Activated B cell treated with CpG ODN at 0.5 μM for 24 hours (primary cell): ENCODE data around the gene CSNK1D. TPM values are rescaled to one million over a fixed set of nuclear protein-coding genes. Genes with fewer than 3 reads are reported as not detected.

ENCODE experiments used
- ATAC-seq: fragments of 200-7000 bp; cut with Tn5 transposase; one replicate; pipeline ENCODE4 v1.10.0; 2021; ENCODE audit warnings: low read depth, mild to moderate bottlenecking, moderate library complexity
- CTCF ChIA-PET: fragments of 350-600 bp; sonication (Branson Sonifier 250); formaldehyde crosslinking; loops from one replicate; lab custom pipeline; 2021; ENCODE audit warnings: antibody characterized with exemption; lab: Charles Lee
- POLR2A ChIA-PET: fragments of 350-600 bp; sonication (Branson Sonifier 250); formaldehyde crosslinking; loops from one replicate; lab custom pipeline; 2021; ENCODE audit warnings: antibody characterized with exemption; lab: Charles Lee
- DNase-seq: peaks from one replicate; pipeline ENCODE4 v3.0.0; 2022
- H3K27ac Mint-ChIP-seq: one replicate; pipeline ENCODE4 v1.8.0; 2020; ENCODE audit warnings: mixed read lengths
- H3K27me3 Mint-ChIP-seq: one replicate; pipeline ENCODE4 v1.8.0; 2021; ENCODE audit warnings: mixed read lengths
- H3K36me3 Mint-ChIP-seq: one replicate; pipeline ENCODE4 v1.8.0; 2021; ENCODE audit warnings: low read depth, mixed read lengths
- H3K4me1 Mint-ChIP-seq: one replicate; pipeline ENCODE4 v1.8.0; 2021; ENCODE audit warnings: mixed read lengths
- H3K4me3 Mint-ChIP-seq: one replicate; pipeline ENCODE4 v1.8.0; 2020; ENCODE audit warnings: mild to moderate bottlenecking, mixed read lengths
- H3K9me3 Mint-ChIP-seq: one replicate; pipeline ENCODE4 v1.8.0; 2020; ENCODE audit warnings: mixed read lengths
- CTCF ChIP-seq: fragments of 200-600 bp; IDR thresholded peaks from one replicate; pipeline ENCODE4 v1.8.0; 2022; ENCODE audit warnings: antibody characterized with exemption, mild to moderate bottlenecking
- intact Hi-C: fragments of 100-400 bp; cut with micrococcal nuclease; formaldehyde crosslinking; loops from one replicate; pipeline ENCODE4 v1.15.1; 2024
- total RNA-seq: library from RNA; stranded (reverse); gene quantifications from 2 replicates; pipeline ENCODE4 v1.2.3, GENCODE V29; 2022

The CSNK1D gene
- total RNA-seq, 1 donor from 2014 or later, result 170 TPM

- ChIA-PET POLR2A (no interaction called here), CTCF (interaction anchor here (1.5 kb wide), 1 partner anchor 15 kb away, joined by 4 read pairs; no protein-coding TSS in a partner anchor)
- ATAC-seq (no peak), DNase-seq (no peak)
- peaks cover 11% of the 10 kb centered on the region for H3K4me1 Mint-ChIP-seq
- no peak overlapping the region for H3K4me3 Mint-ChIP-seq
- H3K36me3 Mint-ChIP-seq, result no peaks in the 10 kb centered on the region
- intact Hi-C loops, result no loop called here
- no peaks in the 10 kb centered on the region for H3K9me3 Mint-ChIP-seq
- no peaks in the 10 kb centered on the region for H3K27me3 Mint-ChIP-seq
- H3K27ac Mint-ChIP-seq, result no peak overlapping the region
- no peak for TF ChIP-seq CTCF
Observed at GRCh38 chr17:82221341-82221902, 52.1 kb downstream of the CSNK1D start.

DNA sequence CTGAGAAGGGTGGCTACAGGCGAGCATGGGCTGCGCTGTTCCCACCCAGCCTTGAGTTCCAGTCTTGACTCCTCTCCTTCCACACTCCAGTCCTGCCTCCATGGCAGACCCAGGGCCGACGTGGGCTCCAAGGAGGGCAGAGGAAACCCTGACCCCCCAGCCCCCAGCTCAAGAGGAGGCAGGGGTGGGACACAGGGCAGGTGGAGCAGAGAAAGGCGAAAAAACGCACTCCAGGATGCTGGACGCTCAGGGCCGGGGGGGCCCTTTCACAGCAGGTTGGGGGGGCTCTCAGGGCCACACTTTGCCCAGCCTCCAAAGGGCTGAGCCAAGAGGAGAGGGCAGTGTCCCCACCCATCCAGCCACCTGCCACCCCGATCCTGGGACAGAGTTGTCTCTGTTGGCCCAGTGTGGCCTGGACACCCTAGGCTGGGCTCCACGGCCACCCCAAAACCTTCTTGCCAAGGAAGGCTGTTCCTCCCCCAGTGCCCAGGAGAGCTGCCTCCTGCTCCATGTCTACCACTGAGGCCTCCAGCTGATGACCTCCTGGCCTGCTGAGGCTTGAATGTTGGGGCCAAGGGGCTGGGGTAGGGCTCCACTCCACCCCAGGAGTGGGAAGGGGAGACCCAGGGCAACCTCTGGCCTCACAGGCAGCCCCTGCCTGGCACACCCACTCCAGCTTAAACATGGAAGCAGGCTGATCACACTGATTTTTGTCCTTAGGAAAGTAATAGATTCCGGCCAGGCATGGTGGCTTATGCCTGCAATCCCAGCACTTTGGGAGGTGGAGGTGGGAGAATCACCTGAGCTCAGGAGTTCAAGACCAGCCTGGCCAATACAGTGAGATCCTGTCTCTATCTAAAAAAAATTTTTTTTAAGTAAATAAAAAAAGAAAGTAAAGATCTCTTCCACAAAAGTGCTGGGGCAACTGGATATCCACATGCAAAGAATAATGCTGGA, 53.5 kb downstream of the CSNK1D start:
- no peak for ATAC-seq
- Mint-ChIP-seq H3K36me3 (no peaks in the 10 kb centered on the region), H3K27me3 (no peaks in the 10 kb centered on the region), H3K4me1 (peaks cover 23% of the 10 kb centered on the region), H3K9me3 (no peaks in the 10 kb centered on the region), H3K4me3 (no peak overlapping the region), H3K27ac (no peak overlapping the region)
- CTCF ChIA-PET, result interaction anchor here (1.5 kb wide), 1 partner anchor 14 kb away, joined by 4 read pairs; no protein-coding TSS in a partner anchor
- no peak for DNase-seq
- intact Hi-C loops, result no loop called here
- TF ChIP-seq CTCF, result no peak
- POLR2A ChIA-PET, result interaction anchor here (0.6 to 1.0 kb wide), 3 partner anchors 14 to 32 kb away, joined by 3 to 4 read pairs (median 4); no protein-coding TSS in a partner anchor

- CTCF ChIA-PET, result no interaction called here
- no peak for ATAC-seq
- no peak for TF ChIP-seq CTCF
- Mint-ChIP-seq H3K4me1 (peaks cover 26% of the 10 kb centered on the region), H3K9me3 (no peaks in the 10 kb centered on the region), H3K27ac (no peak overlapping the region), H3K36me3 (no peaks in the 10 kb centered on the region), H3K27me3 (no peaks in the 10 kb centered on the region), H3K4me3 (no peak overlapping the region)
- intact Hi-C loops, result no loop called here
- POLR2A ChIA-PET, result interaction anchor here (8.1 kb wide), 1 partner anchor 11 kb away, joined by 60 read pairs; the partner anchor contains the start of gene SLC16A3
- DNase-seq, result no peak
Observed at GRCh38 chr17:82219083-82219482, 54.4 kb downstream of the CSNK1D start.

DNA sequence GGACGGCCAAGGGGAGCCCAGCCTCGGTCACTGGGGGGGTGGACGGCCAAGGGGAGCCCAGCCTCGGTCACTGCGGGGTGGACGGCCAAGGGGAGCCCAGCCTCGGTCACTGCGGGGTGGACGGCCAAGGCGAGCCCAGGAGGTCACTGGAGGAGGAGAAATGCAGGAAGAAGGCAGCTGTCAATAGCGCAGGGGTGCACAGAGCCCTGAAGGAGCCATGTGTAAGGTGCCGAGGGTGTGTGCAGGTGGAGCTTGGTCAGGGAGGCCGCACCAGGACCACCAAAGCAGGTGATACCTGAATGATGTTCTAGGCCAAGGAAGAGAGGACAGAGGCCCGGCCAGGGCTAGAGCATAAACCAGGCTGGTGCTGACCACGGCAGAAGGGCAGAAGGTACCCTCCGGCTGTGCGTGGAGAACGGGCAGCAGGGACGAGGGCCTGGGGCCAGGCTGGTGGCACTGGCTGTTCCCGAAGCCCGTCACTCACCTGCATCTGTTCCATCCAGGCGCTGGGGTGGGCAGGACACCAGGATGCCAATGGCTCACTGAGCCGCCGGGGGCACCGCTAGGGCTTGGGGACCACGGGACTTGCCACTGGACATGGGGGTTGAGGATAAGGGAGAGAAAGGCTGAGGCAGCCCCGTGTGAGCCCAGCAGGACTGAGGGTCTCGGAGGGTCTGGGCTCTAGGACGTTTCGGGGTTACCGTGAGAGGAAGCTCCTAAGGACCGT, 55.0 kb downstream of the CSNK1D start:
- no peak overlapping the region for H3K4me3 Mint-ChIP-seq
- peaks cover 30% of the 10 kb centered on the region for H3K4me1 Mint-ChIP-seq
- intact Hi-C loops, result no loop called here
- DNase-seq (no peak), ATAC-seq (no peak)
- H3K9me3 Mint-ChIP-seq, result no peaks in the 10 kb centered on the region
- H3K36me3 Mint-ChIP-seq, result no peaks in the 10 kb centered on the region
- no peaks in the 10 kb centered on the region for H3K27me3 Mint-ChIP-seq
- no peak for TF ChIP-seq CTCF
- POLR2A ChIA-PET, result interaction anchor here (8.1 kb wide), 1 partner anchor 11 kb away, joined by 60 read pairs; the partner anchor contains the start of gene SLC16A3
- no peak overlapping the region for H3K27ac Mint-ChIP-seq
- CTCF ChIA-PET, result no interaction called here
